Activated CD8-positive, alpha-beta memory T cell treated with anti-CD3 and anti-CD28 coated beads for 1 hour (primary cell): ENCODE data around the gene TMTC2.

Experiments
- DNase-seq, 2 donors: peaks; one replicate each; pipeline ENCODE4 v3.0.0-alpha.2; 2020; ENCODE audit warnings: low read depth in 1 of 2; ENCODE audit errors: extremely low read depth in 1 of 2

The TMTC2 gene

GRCh38 chr12:83121897-83122622, 435.4 kb downstream of the TMTC2 start:
- no peak for DNase-seq

DNA sequence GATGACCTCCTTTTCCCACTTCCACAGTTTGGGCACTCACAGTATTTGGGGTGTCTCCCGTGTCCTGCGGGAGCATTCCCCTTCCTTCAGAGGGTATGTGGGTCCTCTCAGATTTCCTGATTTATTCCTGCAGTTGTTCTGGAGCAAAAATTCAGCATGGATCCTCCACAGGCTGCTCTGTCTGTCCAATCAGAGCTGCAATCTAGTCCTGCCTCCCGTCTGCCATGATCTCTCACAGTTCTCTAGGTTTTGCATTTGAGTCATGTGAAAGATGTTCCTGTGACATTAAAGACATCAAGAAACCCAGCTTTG, 435.9 kb downstream of the TMTC2 start:
- no peak for DNase-seq

- no peak for DNase-seq
Observed at GRCh38 chr12:83123039-83123438, 436.3 kb downstream of the TMTC2 start.

GRCh38 chr12:83128540-83128939, 441.8 kb downstream of the TMTC2 start:
- DNase-seq = no peak

DNA sequence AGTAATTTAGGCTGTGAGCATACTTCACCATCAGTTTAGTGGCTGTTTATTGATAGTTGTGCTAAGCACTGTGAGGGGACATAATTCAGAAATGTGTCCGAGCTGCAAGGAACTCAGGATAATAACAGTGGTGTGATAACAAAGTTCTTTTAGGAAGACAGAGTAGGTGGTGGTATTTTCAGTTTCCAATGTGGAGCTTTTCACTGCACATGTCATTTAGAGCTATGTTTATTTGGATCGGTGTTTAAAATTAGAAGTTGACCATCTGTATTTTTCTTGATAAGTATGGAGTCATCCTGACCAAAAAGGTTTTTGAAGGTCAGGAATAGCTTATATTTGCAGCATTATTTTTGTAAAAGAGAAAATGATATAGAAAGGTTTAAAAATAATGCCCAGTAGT, 443.5 kb downstream of the TMTC2 start:
- DNase-seq = no peak

- DNase-seq = no peak
Observed at GRCh38 chr12:83132360-83132759, 445.7 kb downstream of the TMTC2 start.

DNA sequence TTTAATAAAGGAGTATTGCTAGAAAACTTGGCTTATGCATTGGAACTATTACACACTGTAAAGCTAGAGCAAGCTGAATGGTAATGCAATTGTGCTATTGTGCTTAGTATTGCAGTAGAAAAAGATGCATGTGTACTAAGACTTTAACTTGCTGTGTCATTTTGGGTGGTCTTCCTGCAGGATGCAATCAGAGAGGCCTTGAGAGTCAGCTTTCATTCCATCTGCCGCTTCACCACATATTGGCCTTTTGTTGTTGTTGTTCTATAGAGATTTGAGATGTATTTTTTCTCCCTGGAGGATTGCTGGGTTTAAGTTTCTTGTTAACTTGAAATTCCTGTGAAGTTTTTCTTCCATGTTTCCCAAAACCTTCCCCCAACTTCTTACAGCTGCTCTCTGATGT, 449.7 kb downstream of the TMTC2 start:
- DNase-seq = no peak

GRCh38 chr12:83140135-83140534, 453.4 kb downstream of the TMTC2 start:
- no peak for DNase-seq

DNA sequence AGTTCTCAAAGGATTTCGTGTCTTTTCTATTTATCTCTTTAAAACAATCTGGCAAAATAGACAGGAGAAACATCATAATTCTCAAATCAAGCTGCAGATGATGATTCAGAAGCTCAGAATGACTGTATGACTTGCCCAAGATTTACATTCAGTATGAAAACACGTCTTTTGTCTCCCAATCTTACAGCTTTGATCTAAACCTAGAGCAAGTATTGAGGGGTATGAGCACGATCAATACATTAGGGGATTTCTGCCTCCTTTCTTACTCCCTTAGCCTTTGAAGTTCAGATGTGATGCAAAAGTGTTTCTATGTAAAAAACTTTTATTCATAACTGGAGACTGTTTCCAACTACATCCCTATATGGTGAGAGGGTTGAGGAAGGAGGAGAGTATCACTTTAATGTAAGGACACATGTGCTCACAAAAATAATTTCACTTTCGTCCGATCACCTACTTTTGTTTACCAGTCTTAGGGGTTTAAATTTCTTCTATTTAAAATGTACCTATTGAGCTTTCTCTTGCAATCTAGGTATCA, 454.8 kb downstream of the TMTC2 start:
- DNase-seq = no peak

DNA sequence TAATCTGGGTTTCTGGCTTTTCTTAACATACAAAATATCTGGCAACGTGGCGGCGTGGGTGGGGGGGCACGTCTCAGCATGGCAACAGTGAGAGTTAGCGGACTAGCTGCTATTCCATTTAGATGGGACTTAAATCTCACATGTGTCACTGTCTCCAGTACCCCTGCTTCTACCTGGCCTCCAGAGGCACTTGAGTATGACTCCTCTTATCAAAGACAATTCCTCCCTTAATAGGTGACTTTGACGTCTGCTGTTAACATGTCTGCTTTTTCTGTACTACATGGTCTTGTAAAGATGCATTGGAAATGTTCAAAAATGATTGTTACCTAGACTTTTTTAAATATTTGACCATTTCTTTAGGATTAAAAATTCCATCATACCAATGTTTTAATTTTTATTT, 456.2 kb downstream of the TMTC2 start:
- DNase-seq = no peak

- DNase-seq = no peak
Observed at GRCh38 chr12:83143950-83144349, 457.2 kb downstream of the TMTC2 start.

- DNase-seq = no peak
Observed at GRCh38 chr12:83145325-83145840, 458.7 kb downstream of the TMTC2 start.

DNA sequence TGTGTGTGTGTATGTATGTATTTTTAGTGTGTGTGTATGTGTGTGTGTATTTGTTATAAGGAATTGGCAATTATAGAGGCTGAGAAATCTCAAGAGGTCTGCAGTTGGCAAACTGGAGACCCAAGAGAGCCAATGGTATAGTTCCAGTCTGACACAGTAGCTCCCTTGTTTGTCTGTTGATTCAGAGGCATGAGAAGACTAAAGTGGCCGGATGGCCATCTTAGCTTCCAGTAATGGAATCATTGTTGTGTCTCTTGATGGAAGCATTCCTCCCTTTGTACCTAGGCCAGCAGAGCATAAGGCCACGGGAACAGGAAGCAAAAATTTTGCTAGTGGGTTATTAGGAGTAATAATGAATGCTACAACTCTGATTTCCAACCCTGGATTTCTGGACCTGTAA, 460.6 kb downstream of the TMTC2 start:
- no peak for DNase-seq

DNA sequence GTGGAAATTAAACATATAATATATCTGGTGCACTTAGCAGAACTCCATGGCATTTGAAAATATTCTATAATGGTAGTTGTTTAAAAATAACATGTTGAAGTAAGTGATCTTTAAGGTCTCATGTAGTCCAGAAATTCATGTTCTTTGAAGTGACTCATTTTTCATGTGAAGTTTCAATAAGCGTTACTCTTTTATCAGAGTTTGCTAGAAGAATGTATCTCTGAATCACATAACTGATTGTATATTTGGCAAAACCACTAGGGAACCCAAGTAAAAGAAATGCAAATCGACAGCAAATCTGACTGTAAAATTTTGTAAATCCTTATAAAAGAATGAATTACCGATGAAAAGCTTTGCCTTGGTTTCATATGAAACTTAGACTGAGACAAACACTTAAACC, 463.3 kb downstream of the TMTC2 start:
- DNase-seq = no peak

DNA sequence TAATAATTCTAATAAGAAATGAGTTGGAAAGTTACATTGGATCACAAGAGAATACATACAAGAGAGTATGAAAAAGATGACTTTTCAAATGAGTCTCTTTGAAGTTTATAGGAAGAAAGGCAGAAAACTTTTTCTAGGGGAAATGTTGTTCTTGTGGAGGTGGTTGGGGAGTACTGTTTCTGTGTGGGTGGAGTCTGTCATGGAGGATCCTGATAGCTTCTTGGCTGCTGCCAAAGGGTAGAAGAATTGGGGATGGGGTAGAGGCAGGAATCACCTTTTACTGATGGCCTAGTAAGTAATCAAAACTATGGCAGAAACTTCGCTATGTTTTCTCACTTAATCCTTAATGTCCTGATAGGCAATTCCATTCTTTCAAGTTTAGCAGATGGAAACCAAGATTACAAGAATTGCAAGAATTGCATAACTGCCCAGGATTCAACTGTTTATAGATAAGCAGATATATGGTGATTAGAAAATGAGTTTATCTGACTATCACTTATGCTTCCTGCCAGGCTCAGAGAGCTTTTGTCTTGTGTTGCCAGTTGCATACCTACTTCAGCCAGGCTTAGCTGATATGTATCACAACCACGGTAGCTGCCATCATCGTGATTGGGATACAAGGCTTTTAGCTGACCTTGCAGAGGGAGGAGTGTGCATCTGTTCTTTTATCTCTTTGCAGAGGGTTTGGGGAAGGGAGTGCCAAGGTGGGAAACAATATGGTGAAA, 463.9 kb downstream of the TMTC2 start:
- no peak for DNase-seq

DNA sequence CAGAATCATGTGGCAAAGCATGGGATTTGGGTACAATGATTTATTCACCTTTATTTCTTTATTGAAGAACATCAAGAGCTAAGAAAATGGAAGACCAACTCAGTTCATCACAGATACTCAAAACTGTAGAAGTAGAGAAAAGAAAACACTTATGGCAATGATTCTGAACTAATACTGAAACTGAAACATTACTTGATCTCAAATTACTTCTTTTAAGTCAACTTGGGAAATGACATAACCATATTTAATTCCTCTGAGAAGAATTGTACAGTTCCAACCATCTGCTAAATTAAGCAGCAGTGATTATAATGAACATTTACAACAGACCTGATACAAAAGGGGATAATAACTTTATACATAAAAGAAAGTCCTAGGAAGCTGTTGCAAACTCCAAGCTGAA, 466.5 kb downstream of the TMTC2 start:
- no peak for DNase-seq

DNA sequence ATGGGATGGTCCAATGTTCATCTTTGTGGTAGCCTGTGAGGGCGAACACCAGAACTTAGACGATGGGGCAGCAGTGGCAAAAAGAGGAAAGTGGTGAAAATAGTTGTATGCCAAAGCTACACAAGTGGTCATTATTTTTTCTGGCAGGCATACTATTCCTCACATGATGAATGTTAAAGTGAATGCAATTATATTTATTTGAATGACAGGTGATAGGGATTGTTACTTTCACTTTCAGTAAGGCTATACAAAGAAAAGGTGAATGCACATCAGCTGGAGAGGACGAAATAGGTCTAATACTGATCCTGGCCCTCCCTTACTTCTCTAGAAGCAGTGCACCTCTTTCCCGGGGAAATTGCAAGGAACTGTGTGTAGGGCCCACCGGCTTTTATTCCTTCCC, 470.1 kb downstream of the TMTC2 start:
- DNase-seq = no peak

- DNase-seq = no peak
Observed at GRCh38 chr12:83157604-83158003, 470.9 kb downstream of the TMTC2 start.

- DNase-seq = no peak
Observed at GRCh38 chr12:83158613-83159207, 472.0 kb downstream of the TMTC2 start.

DNA sequence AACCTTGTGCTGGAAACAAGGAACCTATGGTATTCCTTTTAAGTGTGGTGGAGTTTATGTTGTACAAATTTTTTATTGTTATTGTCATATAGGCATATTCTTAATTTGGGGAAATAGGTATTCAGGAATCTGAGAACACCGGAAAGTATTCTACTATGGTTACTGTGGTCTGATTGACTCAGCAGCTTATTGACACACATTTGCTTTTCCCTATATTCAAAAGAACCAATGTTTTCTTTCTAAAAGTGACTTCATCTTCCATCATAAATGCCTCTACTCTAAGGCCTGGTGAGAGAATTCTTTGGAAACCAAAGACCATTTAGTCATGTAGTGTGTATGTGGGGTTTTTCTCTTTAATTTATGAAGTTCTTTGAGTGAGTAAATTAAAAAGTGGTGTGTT, 474.8 kb downstream of the TMTC2 start:
- DNase-seq = no peak

- no peak for DNase-seq
Observed at GRCh38 chr12:83168751-83169150, 482.0 kb downstream of the TMTC2 start.

DNA sequence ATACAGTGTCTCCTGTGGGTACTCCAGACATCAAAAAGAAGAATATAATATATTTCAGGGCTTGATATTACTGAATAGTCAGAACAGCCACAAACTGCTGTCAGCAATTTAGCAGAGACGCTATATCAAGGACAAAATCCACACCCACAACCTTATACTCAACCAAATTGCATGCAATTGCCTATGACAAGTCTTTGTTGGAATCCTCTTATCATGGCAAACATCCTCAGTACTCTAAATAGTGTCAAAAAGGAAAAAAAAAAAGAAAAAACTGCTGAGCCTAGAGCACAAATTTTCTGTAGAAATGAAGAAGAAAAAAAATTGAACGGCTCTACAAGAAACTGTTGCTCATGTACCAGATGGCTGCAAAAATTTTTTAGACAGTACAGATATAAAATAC, 485.7 kb downstream of the TMTC2 start:
- no peak for DNase-seq
